ENCODE measurements around the gene ADAM15. TPM values are rescaled to one million over a fixed set of nuclear protein-coding genes. Genes with fewer than 3 reads are reported as not detected.

ADAM15 gene
- total RNA-seq, 1 experiment from 2014 or later: 30.6 TPM

GRCh38 chr1:155016231-155016831, 34.8 kb upstream of the ADAM15 start:
- H4K5ac ChIP-seq (ENCODE audit: insufficient read length, low read depth, low read length): no peak overlapping the region
- H3K18ac ChIP-seq (ENCODE audit: insufficient read length, low read depth, low read length): no peak overlapping the region
- no peak for TF ChIP-seq CTCF (conservative IDR thresholded peaks at IDR 0.05)
- H4K20me1 ChIP-seq (ENCODE audit: control insufficient read depth, insufficient read depth, insufficient read length): no peaks in the 10 kb centered on the region
- Mint-ChIP-seq H3K4me1 (peaks cover 35 to 57% of the 10 kb centered on the region in 2 experiments), H3K27me3 (ENCODE audit: low read depth) (no peaks in the 10 kb centered on the region; the same call in none of the 2 replicates), H3K27ac (peak overlapping the region in 2 of 3 experiments; percentile 66 to 95; a peak in 3 of 7 replicates), H3K9me3 (no peaks in the 10 kb centered on the region; a peak in 1 of 5 replicates), H3K4me3 (peak overlapping the region in 1 of 2 experiments; percentile 67; a peak in 3 of 5 replicates), H3K36me3 (ENCODE audit: insufficient read depth in 1 of 3, low read depth in 3 of 3) (peaks cover 8 to 39% (median 23%) of the 10 kb centered on the region in 3 experiments; a peak in 6 of 7 replicates)
- no peaks in the 10 kb centered on the region for H3K23me2 ChIP-seq (ENCODE audit: insufficient read length, low read depth, low read length, poor library complexity, severe bottlenecking)
- H3K23ac ChIP-seq (ENCODE audit: insufficient read length, low read depth, low read length): no peak overlapping the region
- H3K79me1 ChIP-seq (ENCODE audit: insufficient read depth, low read depth, low read length, poor library complexity, severe bottlenecking): no peaks in the 10 kb centered on the region
- no peak overlapping the region for H3K56ac ChIP-seq (ENCODE audit: insufficient read length, low read depth, low read length)
- H2BK120ac ChIP-seq (ENCODE audit: low read depth, low read length, poor library complexity, severe bottlenecking): no peak overlapping the region
- H3K27me3 ChIP-seq (ENCODE audit: insufficient read depth, low read length): no peaks in the 10 kb centered on the region
- H3K9me3 ChIP-seq (ENCODE audit: control insufficient read depth, low read depth, low read length): no peaks in the 10 kb centered on the region
- no peak overlapping the region for H3T11ph ChIP-seq (ENCODE audit: low read length)
- H4K91ac ChIP-seq (ENCODE audit: insufficient read length, low read depth, low read length): no peak overlapping the region
- no peak overlapping the region for H2BK20ac ChIP-seq (ENCODE audit: low read depth, low read length, poor library complexity, severe bottlenecking)
- peak overlapping the region; percentile 4 for H3K4me2 ChIP-seq (ENCODE audit: insufficient read depth, insufficient read length, low read length)
- no peak overlapping the region for H4K8ac ChIP-seq (replicated peaks; ENCODE audit: insufficient read length, low read depth, low read length)
- H2BK5ac ChIP-seq (ENCODE audit: insufficient read length, low read length): no peak overlapping the region
- no peak for DNase-seq
- H3K14ac ChIP-seq (ENCODE audit: insufficient read depth, low read length): no peak overlapping the region
- peaks cover 3% of the 10 kb centered on the region; the same call in 1 of the 2 replicates for H3K4me1 ChIP-seq (ENCODE audit: insufficient read depth, low read length)
- no peak overlapping the region for H2BK12ac ChIP-seq (ENCODE audit: insufficient read length, low read depth, low read length)
- no peaks in the 10 kb centered on the region; the same call in 1 of the 2 replicates for H3K79me2 ChIP-seq (ENCODE audit: insufficient read depth, low read length)
- H2BK15ac ChIP-seq (ENCODE audit: low read depth, low read length): no peak overlapping the region
- no peak overlapping the region for H2AK5ac ChIP-seq (ENCODE audit: insufficient read length, low read length)
- H2AFZ ChIP-seq (ENCODE audit: low read length): no peak overlapping the region
- H3K4ac ChIP-seq (ENCODE audit: low read depth, low read length): no peak overlapping the region
- H3K9ac ChIP-seq (ENCODE audit: extremely low read depth, insufficient read length, low read length): no peak overlapping the region
- H3K27ac ChIP-seq (ENCODE audit: insufficient read length, low read depth, low read length): no peak overlapping the region
- WGBS (ENCODE audit: extremely low coverage, insufficient read length, low lambda C conversion rate): no CpG with 5 or more reads among the region's 26 CpGs
